Measurements from ENCODE around the gene FBF1. TPM values are rescaled to one million over a fixed set of nuclear protein-coding genes. Genes with fewer than 3 reads are reported as not detected.
A peak's percentile ranks its signal among the peaks of the same experiment; 100 is the strongest.

Gene FBF1
- total RNA-seq, 1 donor from 2014 or later: 5.1 TPM

GRCh38 chr17:75874323-75875181, 66.3 kb downstream of the FBF1 start:
- Histone ChIP-seq H3K4me3 (ENCODE audit: insufficient read depth, low read depth, low read length) (no peak overlapping the region), H3K9ac (ENCODE audit: low read length) (no peak overlapping the region), H3K79me2 (ENCODE audit: insufficient read depth, low read length) (no peaks in the 10 kb centered on the region), H3K9me3 (ENCODE audit: insufficient read depth, low read depth, low read length) (no peaks in the 10 kb centered on the region), H3K36me3 (ENCODE audit: insufficient read depth, low read length) (no peaks in the 10 kb centered on the region), H3K27me3 (ENCODE audit: insufficient read depth, low read length) (no peaks in the 10 kb centered on the region), H4K20me1 (ENCODE audit: insufficient read depth, low read length) (peaks cover 4% of the 10 kb centered on the region), H2AFZ (ENCODE audit: low read depth, low read length) (no peak overlapping the region), H3K4me1 (ENCODE audit: insufficient read depth, low read length) (peaks cover 39% of the 10 kb centered on the region), H3K4me2 (ENCODE audit: low read length) (no peak overlapping the region), H3K27ac (ENCODE audit: low read depth, low read length) (no peak overlapping the region)
- Mint-ChIP-seq H3K27me3 (ENCODE audit: low read depth, unreplicated experiment) (no peaks in the 10 kb centered on the region), H3K36me3 (ENCODE audit: low read depth, unreplicated experiment) (peaks cover 2% of the 10 kb centered on the region), H3K9me3 (ENCODE audit: unreplicated experiment) (no peaks in the 10 kb centered on the region), H3K4me1 (ENCODE audit: low read depth, unreplicated experiment) (peaks cover 13% of the 10 kb centered on the region), H3K27ac (ENCODE audit: unreplicated experiment) (peak overlapping the region; percentile 26), H3K4me3 (ENCODE audit: unreplicated experiment) (no peak overlapping the region)
- TF ChIP-seq EZH2 (IDR thresholded peaks at IDR 0.05; ENCODE audit: insufficient read depth, low read length) (no peak), CTCF (IDR thresholded peaks at IDR 0.05; ENCODE audit: insufficient read depth, low read depth, low read length) (no peak)
- FAIRE-seq (no peak), DNase-seq (ENCODE audit: low read depth) (no peak)

GRCh38 chr17:75873587-75874322, 67.1 kb downstream of the FBF1 start:
- Mint-ChIP-seq H3K27me3 (ENCODE audit: low read depth, unreplicated experiment) (no peaks in the 10 kb centered on the region), H3K9me3 (ENCODE audit: unreplicated experiment) (no peaks in the 10 kb centered on the region), H3K27ac (ENCODE audit: unreplicated experiment) (peak overlapping the region; percentile 26), H3K4me3 (ENCODE audit: unreplicated experiment) (no peak overlapping the region), H3K4me1 (ENCODE audit: low read depth, unreplicated experiment) (peaks cover 13% of the 10 kb centered on the region), H3K36me3 (ENCODE audit: low read depth, unreplicated experiment) (peaks cover 2% of the 10 kb centered on the region)
- H3K4me1 ChIP-seq (ENCODE audit: insufficient read depth, low read length): peaks cover 45% of the 10 kb centered on the region
- no peak overlapping the region for H3K27ac ChIP-seq (ENCODE audit: low read depth, low read length)
- H3K36me3 ChIP-seq (ENCODE audit: insufficient read depth, low read length): no peaks in the 10 kb centered on the region
- H3K9ac ChIP-seq (ENCODE audit: low read length): no peak overlapping the region
- H3K4me3 ChIP-seq (ENCODE audit: insufficient read depth, low read depth, low read length): no peak overlapping the region
- DNase-seq (ENCODE audit: low read depth) (no peak), FAIRE-seq (no peak)
- H4K20me1 ChIP-seq (ENCODE audit: insufficient read depth, low read length): peaks cover 4% of the 10 kb centered on the region
- TF ChIP-seq CTCF (IDR thresholded peaks at IDR 0.05; ENCODE audit: insufficient read depth, low read depth, low read length) (no peak), EZH2 (IDR thresholded peaks at IDR 0.05; ENCODE audit: insufficient read depth, low read length) (no peak)
- no peaks in the 10 kb centered on the region for H3K27me3 ChIP-seq (ENCODE audit: insufficient read depth, low read length)
- no peaks in the 10 kb centered on the region for H3K79me2 ChIP-seq (ENCODE audit: insufficient read depth, low read length)
- H3K4me2 ChIP-seq (ENCODE audit: low read length): no peak overlapping the region
- no peak overlapping the region for H2AFZ ChIP-seq (ENCODE audit: low read depth, low read length)
- H3K9me3 ChIP-seq (ENCODE audit: insufficient read depth, low read depth, low read length): no peaks in the 10 kb centered on the region

Measured in astrocyte (in vitro differentiated cells and primary cell).